SK-N-SH (cell line): Measurements from ENCODE around the gene CNTN4. TPM values are rescaled to one million over a fixed set of nuclear protein-coding genes. Genes with fewer than 3 reads are reported as not detected.

ENCODE experiments used
- CTCF ChIA-PET: fragments of 300-600, 350-600 bp; formaldehyde crosslinking; extraction: SDS; loops from one replicate; lab custom pipeline; 2021; lab: Yijun Ruan, JAX
- POLR2A ChIA-PET: fragments of 350-600 bp; sonication (Branson Sonifier 250); formaldehyde crosslinking; extraction: SDS; loops from one replicate; lab custom pipeline; 2020; ENCODE audit warnings: antibody characterized with exemption, inconsistent platforms; lab: Yijun Ruan, JAX
- DNase-seq: peaks from one replicate; pipeline ENCODE4 v3.0.0; 2012
- H2AFZ ChIP-seq: fragments of 200-600 bp; sonication (generic); 2 replicates; pipeline ENCODE4 v1.8.1; 2016; ENCODE audit warnings: antibody characterized with exemption, mild to moderate bottlenecking, low read depth
- H3F3A ChIP-seq: fragments of 200-600 bp; sonication (generic); replicated peaks from 2 replicates; pipeline ENCODE3; 2016; ENCODE audit warnings: antibody characterized with exemption, mild to moderate bottlenecking; ENCODE audit not compliant: insufficient read depth
- H3K27ac ChIP-seq, 2 experiments: fragments of 200-500 bp in 1 of 2; fragments of 200-600 bp in 1 of 2; sonication (Bioruptor generic) in 1 of 2; sonication (generic), shearing (Covaris generic) in 1 of 2; 2 replicates each; pipeline versions ENCODE4 v1.5.1 to v1.6.1; 2014 to 2016; ENCODE audit warnings: low read depth in 2 of 2, inconsistent platforms in 1 of 2, low read length in 1 of 2, mild to moderate bottlenecking in 1 of 2, mixed read lengths in 1 of 2
- H3K27me3 ChIP-seq: fragments of 200-600 bp; sonication (generic), shearing (Covaris generic); 2 replicates; pipeline ENCODE4 v1.6.1; 2016; ENCODE audit warnings: mixed run types; ENCODE audit not compliant: insufficient read depth
- H3K36me3 ChIP-seq, 2 experiments: fragments of 200-500 bp in 1 of 2; fragments of 200-600 bp in 1 of 2; sonication (Bioruptor generic) in 1 of 2; sonication (generic) in 1 of 2; replicated peaks in 1 of 2; 2 replicates each; pipeline versions ENCODE3 to v1.5.1; 2014 to 2016; ENCODE audit warnings: low read length in 1 of 2, mild to moderate bottlenecking in 1 of 2; ENCODE audit not compliant: insufficient read depth in 2 of 2, control insufficient read depth in 1 of 2
- H3K4me1 ChIP-seq, 2 experiments: fragments of 200-500 bp in 1 of 2; fragments of 200-600 bp in 1 of 2; sonication (Bioruptor generic) in 1 of 2; sonication (generic), shearing (Covaris generic) in 1 of 2; 2 replicates each; pipeline versions ENCODE4 v1.5.1 to v1.6.1; 2014 to 2016; ENCODE audit warnings: low read depth in 1 of 2, low read length in 1 of 2, mixed run types in 1 of 2; ENCODE audit not compliant: insufficient read depth in 2 of 2, control insufficient read depth in 1 of 2
- H3K4me2 ChIP-seq: fragments of 200-600 bp; sonication (generic), shearing (Covaris generic); 2 replicates; pipeline ENCODE4 v1.6.1; 2017; ENCODE audit warnings: mixed run types
- H3K4me3 ChIP-seq, 2 experiments: fragments of 200-500 bp in 1 of 2; fragments of 200-600 bp in 1 of 2; sonication (Bioruptor generic) in 1 of 2; sonication (generic), shearing (Covaris generic) in 1 of 2; 2 replicates each; pipeline versions ENCODE4 v1.5.1 to v1.8.1; 2014 to 2016; ENCODE audit warnings: low read depth in 2 of 2, inconsistent platforms in 1 of 2, low read length in 1 of 2, mild to moderate bottlenecking in 1 of 2, mixed read lengths in 1 of 2, moderate library complexity in 1 of 2
- H3K79me2 ChIP-seq: fragments of 200-600 bp; sonication (generic); 2 replicates; pipeline ENCODE4 v1.8.1; 2017; ENCODE audit warnings: mild to moderate bottlenecking; ENCODE audit not compliant: insufficient read depth
- H3K9ac ChIP-seq: fragments of 200-600 bp; sonication (generic); 2 replicates; pipeline ENCODE4 v1.6.1; 2017; ENCODE audit warnings: mixed run types
- H3K9me2 ChIP-seq: fragments of 200-600 bp; sonication (generic); 2 replicates; pipeline ENCODE4 v1.6.1; 2017; ENCODE audit warnings: mixed run types
- H3K9me3 ChIP-seq: fragments of 200-600 bp; sonication (generic); 2 replicates; pipeline ENCODE4 v1.6.1; 2017; ENCODE audit warnings: mixed run types, mild to moderate bottlenecking, moderate library complexity
- H4K20me1 ChIP-seq: fragments of 200-600 bp; sonication (generic); 2 replicates; pipeline ENCODE4 v1.6.1; 2017; ENCODE audit warnings: mild to moderate bottlenecking, mixed run types; ENCODE audit not compliant: insufficient read depth
- ELF1 ChIP-seq: IDR thresholded peaks from 2 replicates; pipeline ENCODE4 v1.4.0; 2012
- EZH2phosphoT487 ChIP-seq: fragments of 200-600 bp; sonication (generic); IDR thresholded peaks from 2 replicates; pipeline ENCODE4 v1.6.1; 2017; ENCODE audit warnings: low read depth, mixed run types, mild to moderate bottlenecking, antibody characterized with exemption, moderate library complexity, borderline replicate concordance
- FOSL2 ChIP-seq: IDR thresholded peaks from 2 replicates; pipeline ENCODE4 v1.4.0; 2012; ENCODE audit warnings: low read depth, mild to moderate bottlenecking, moderate library complexity, borderline replicate concordance
- FOXJ3 ChIP-seq: sonication (generic); formaldehyde crosslinking; IDR thresholded peaks from 2 replicates; pipeline ENCODE4 v1.5.1; 2020; ENCODE audit warnings: mild to moderate bottlenecking, missing genetic modification reagents
- FOXM1 ChIP-seq: IDR thresholded peaks from 2 replicates; pipeline ENCODE4 v1.4.0; 2012; ENCODE audit warnings: low read depth, mild to moderate bottlenecking
- GABPA ChIP-seq: IDR thresholded peaks from 2 replicates; pipeline ENCODE4 v1.4.0; 2012; ENCODE audit warnings: low read depth, mild to moderate bottlenecking
- GATA2 ChIP-seq: sonication (generic); formaldehyde crosslinking; IDR thresholded peaks from 2 replicates; pipeline ENCODE4 v1.5.0; 2020; ENCODE audit warnings: mild to moderate bottlenecking, missing genetic modification reagents
- IRF3 ChIP-seq: fragments of 150-350 bp; IDR thresholded peaks from 2 replicates; pipeline ENCODE4 v1.6.1; 2016; ENCODE audit warnings: mild to moderate bottlenecking, low read depth, low read length
- JUND ChIP-seq: IDR thresholded peaks from 2 replicates; pipeline ENCODE4 v1.4.0; 2012
- NRF1 ChIP-seq: IDR thresholded peaks from 2 replicates; pipeline ENCODE4 v1.6.1; 2012; ENCODE audit warnings: low read depth, mild to moderate bottlenecking, low read length
- RAD21 ChIP-seq: IDR thresholded peaks from 2 replicates; pipeline ENCODE4 v1.6.1; 2012; ENCODE audit warnings: mild to moderate bottlenecking, low read length
- RCOR1 ChIP-seq: fragments of 150-350 bp; IDR thresholded peaks from 2 replicates; pipeline ENCODE4 v1.6.1; 2017; ENCODE audit warnings: antibody characterized with exemption, low read length
- REST ChIP-seq: IDR thresholded peaks from 2 replicates; pipeline ENCODE4 v1.6.1; 2012; ENCODE audit warnings: mild to moderate bottlenecking, low read depth, low read length, moderate library complexity
- RXRA ChIP-seq: IDR thresholded peaks from 2 replicates; pipeline ENCODE4 v1.4.0; 2012; ENCODE audit warnings: low read depth, mild to moderate bottlenecking, borderline replicate concordance
- TAF1 ChIP-seq: IDR thresholded peaks from 2 replicates; pipeline ENCODE4 v1.6.1; 2012; ENCODE audit warnings: low read depth, mild to moderate bottlenecking, low read length, moderate library complexity, borderline replicate concordance
- TEAD4 ChIP-seq: IDR thresholded peaks from 2 replicates; pipeline ENCODE4 v1.4.0; 2012; ENCODE audit warnings: mild to moderate bottlenecking, borderline replicate concordance; ENCODE audit not compliant: insufficient read depth
- YY1 ChIP-seq: IDR thresholded peaks from 2 replicates; pipeline ENCODE4 v1.4.0; 2012; ENCODE audit warnings: low read depth, mild to moderate bottlenecking
- ZBTB33 ChIP-seq: IDR thresholded peaks from 2 replicates; pipeline ENCODE4 v1.4.0; 2012; ENCODE audit warnings: low read depth, borderline replicate concordance
- WGBS: methylation state at CpG from one replicate; pipeline ENCODE4 v1.1.6; 2017; ENCODE audit warnings: low lambda C conversion rate; 5-methylcytosine and 5-hydroxymethylcytosine counted together
- polyA plus RNA-seq, 3 experiments: library from polyadenylated mRNA; depleted of rRNA; stranded (reverse); fragments of >200 nt; gene quantifications; 2 replicates each; pipeline ENCODE4 v1.2.3, GENCODE V29; 2012

Gene CNTN4
- polyA plus RNA-seq, 1 of the 3 experiments (the other 2 are of a cell fraction), result 0.12 TPM

GRCh38 chr3:2372306-2372705 is 273.6 kb downstream of the CNTN4 start:
- Histone ChIP-seq H3K27ac (no peak overlapping the region), H2AFZ (no peak overlapping the region), H3K79me2 (no peaks in the 10 kb centered on the region), H4K20me1 (no peaks in the 10 kb centered on the region), H3K9me3 (no peaks in the 10 kb centered on the region), H3K27me3 (no peaks in the 10 kb centered on the region), H3K4me2 (no peak overlapping the region)
- CTCF ChIA-PET, result no interaction called here
- WGBS, result 16% methylated on average over 1 of the region's 1 CpG
- TF ChIP-seq IRF3 (no peak), GATA2 (CRISPR knock-in tag) (no peak), RCOR1 (no peak), YY1 (no peak), GABPA (no peak), FOXJ3 (CRISPR knock-in tag) (no peak), ZBTB33 (no peak), RXRA (no peak), FOSL2 (no peak), REST (no peak), EZH2phosphoT487 (no peak), FOXM1 (no peak), TAF1 (no peak), NRF1 (no peak), ELF1 (no peak), RAD21 (no peak), TEAD4 (no peak), JUND (no peak)
- TF ChIP-seq, all 33 proteins: peak for 0
- H3K4me3 ChIP-seq, result no peak overlapping the region
- H3K4me1 ChIP-seq, result peaks cover 0 to 3% of the 10 kb centered on the region in 2 experiments; a peak in 2 of 4 replicates
- no peak for DNase-seq
- H3K36me3 ChIP-seq, result no peaks in the 10 kb centered on the region
- H3K9ac ChIP-seq, result no peak overlapping the region
- POLR2A ChIA-PET, result no interaction called here
- H3K9me2 ChIP-seq, result no peaks in the 10 kb centered on the region
- H3F3A ChIP-seq, result no peaks in the 10 kb centered on the region
